GM23338 (cell line): ENCODE measurements around the gene YPEL5. TPM values are rescaled to one million over a fixed set of nuclear protein-coding genes. Genes with fewer than 3 reads are reported as not detected.

Experiments used
- ATAC-seq: fragments of 200-7000 bp; cut with Tn5 transposase; 3 replicates; pipeline ENCODE4 v1.9.1; 2020
- DNase-seq: peaks from one replicate; pipeline ENCODE4 v3.0.0-alpha.2; 2015; ENCODE audit warnings: low spot score
- H2AFZ ChIP-seq: fragments of 200-600 bp; sonication (generic); 2 replicates; pipeline ENCODE4 v1.8.0; 2016; ENCODE audit warnings: antibody characterized with exemption, mild to moderate bottlenecking, moderate library complexity
- H3F3A ChIP-seq: fragments of 200-600 bp; sonication (generic); replicated peaks from 2 replicates; pipeline ENCODE4 v1.8.0; 2017; ENCODE audit warnings: antibody characterized with exemption, mixed run types, low read depth
- H3K27ac ChIP-seq: fragments of 200-600 bp; sonication (generic); 2 replicates; pipeline ENCODE4 v1.6.1; 2016; ENCODE audit warnings: low read depth
- H3K27me3 ChIP-seq: fragments of 200-600 bp; sonication (generic); 2 replicates; pipeline ENCODE4 v1.8.0; 2016; ENCODE audit warnings: mild to moderate bottlenecking, mixed run types, moderate library complexity; ENCODE audit not compliant: insufficient read depth
- H3K36me3 ChIP-seq: fragments of 200-600 bp; sonication (generic); 2 replicates; pipeline ENCODE4 v1.8.0; 2016; ENCODE audit warnings: mild to moderate bottlenecking; ENCODE audit not compliant: insufficient read depth
- H3K4me1 ChIP-seq: fragments of 200-600 bp; sonication (generic); 2 replicates; pipeline ENCODE4 v1.8.0; 2016; ENCODE audit warnings: mild to moderate bottlenecking, moderate library complexity; ENCODE audit not compliant: insufficient read depth
- H3K4me2 ChIP-seq: fragments of 200-600 bp; sonication (generic); 2 replicates; pipeline ENCODE4 v1.7.1; 2017; ENCODE audit warnings: mixed run types
- H3K4me3 ChIP-seq: fragments of 200-600 bp; sonication (generic); 2 replicates; pipeline ENCODE4 v1.6.1; 2016; ENCODE audit warnings: mixed run types
- H3K79me2 ChIP-seq: fragments of 200-600 bp; sonication (generic); replicated peaks from 2 replicates; pipeline ENCODE4 v1.8.0; 2017; ENCODE audit warnings: mild to moderate bottlenecking; ENCODE audit not compliant: insufficient read depth
- H3K9me2 ChIP-seq: fragments of 200-600 bp; sonication (generic); 2 replicates; pipeline ENCODE4 v1.8.0; 2017; ENCODE audit not compliant: insufficient read depth
- H4K20me1 ChIP-seq: fragments of 200-600 bp; sonication (generic); replicated peaks from 2 replicates; pipeline ENCODE4 v1.8.0; 2017; ENCODE audit warnings: mild to moderate bottlenecking; ENCODE audit not compliant: insufficient read depth
- H3K27ac Mint-ChIP-seq: 2 replicates; pipeline ENCODE4 v1.8.0; 2020; ENCODE audit warnings: inconsistent platforms, mild to moderate bottlenecking, moderate library complexity, mixed read lengths
- H3K27me3 Mint-ChIP-seq: 3 replicates; pipeline ENCODE4 v1.8.0; 2022; ENCODE audit warnings: low read depth, mild to moderate bottlenecking, moderate library complexity, mixed read lengths, inconsistent platforms; ENCODE audit not compliant: insufficient read depth, poor library complexity
- H3K36me3 Mint-ChIP-seq: 3 replicates; pipeline ENCODE4 v1.8.0; 2021; ENCODE audit warnings: low read depth, mild to moderate bottlenecking, inconsistent platforms, moderate library complexity, mixed read lengths
- H3K4me1 Mint-ChIP-seq: 3 replicates; pipeline ENCODE4 v1.8.0; 2020; ENCODE audit warnings: mild to moderate bottlenecking, inconsistent platforms, mixed read lengths
- H3K4me3 Mint-ChIP-seq: 3 replicates; pipeline ENCODE4 v1.8.0; 2021; ENCODE audit warnings: moderate library complexity, mild to moderate bottlenecking, inconsistent platforms, mixed read lengths
- H3K9me3 Mint-ChIP-seq: 3 replicates; pipeline ENCODE4 v1.8.0; 2020; ENCODE audit warnings: moderate library complexity, mild to moderate bottlenecking, inconsistent platforms, mixed read lengths
- CREB1 ChIP-seq: fragments of 250-450 bp; sonication (Bioruptor Pico); IDR thresholded peaks from 2 replicates; pipeline ENCODE4 v1.5.0; 2020; ENCODE audit warnings: low read depth, mild to moderate bottlenecking, moderate library complexity
- ETS1 ChIP-seq: IDR thresholded peaks from 2 replicates; pipeline ENCODE4 v1.6.1; 2016; ENCODE audit warnings: antibody characterized with exemption
- EZH2 ChIP-seq: fragments of 200-600 bp; sonication (generic); IDR thresholded peaks from one replicate; pipeline ENCODE4 v1.8.0; 2017; ENCODE audit warnings: antibody characterized with exemption, mild to moderate bottlenecking, low read depth; ENCODE audit not compliant: unreplicated experiment
- EZH2phosphoT487 ChIP-seq: fragments of 200-600 bp; sonication (generic); IDR thresholded peaks from one replicate; pipeline ENCODE4 v1.8.1; 2018; ENCODE audit warnings: antibody characterized with exemption; ENCODE audit not compliant: unreplicated experiment
- JUNB ChIP-seq: IDR thresholded peaks from one replicate; pipeline ENCODE4 v1.6.1; 2016; ENCODE audit warnings: antibody characterized with exemption; ENCODE audit not compliant: unreplicated experiment
- NANOG ChIP-seq: IDR thresholded peaks from 2 replicates; pipeline ENCODE4 v1.6.1; 2016; ENCODE audit warnings: antibody characterized with exemption, borderline replicate concordance
- POLR2AphosphoS5 ChIP-seq: IDR thresholded peaks from 2 replicates; pipeline ENCODE4 v1.6.1; 2016; ENCODE audit warnings: antibody characterized with exemption, low read depth
- REST ChIP-seq: IDR thresholded peaks from one replicate; pipeline ENCODE4 v1.6.1; 2018; ENCODE audit warnings: antibody characterized with exemption; ENCODE audit not compliant: unreplicated experiment
- STAT1 ChIP-seq: IDR thresholded peaks from one replicate; pipeline ENCODE4 v1.6.1; 2016; ENCODE audit warnings: antibody characterized with exemption; ENCODE audit not compliant: unreplicated experiment
- ZNF114 ChIP-seq: fragments of 250-450 bp; sonication (Bioruptor Pico); IDR thresholded peaks from 2 replicates; pipeline ENCODE4 v1.5.0; 2020; ENCODE audit warnings: mild to moderate bottlenecking, moderate library complexity
- ZNF331 ChIP-seq: fragments of 250-450 bp; sonication (Bioruptor Pico); IDR thresholded peaks from 2 replicates; pipeline ENCODE4 v1.5.0; 2020; ENCODE audit warnings: low read depth, mild to moderate bottlenecking, moderate library complexity
- ZNF462 ChIP-seq: fragments of 250-450 bp; sonication (Bioruptor Pico); IDR thresholded peaks from 2 replicates; pipeline ENCODE4 v1.5.0; 2020; ENCODE audit warnings: mild to moderate bottlenecking, moderate library complexity
- polyA plus RNA-seq: library from polyadenylated mRNA; unstranded; fragments of >200 nt; fragmentation: Nextera tagmentation; extraction: Ambion mirVana; gene quantifications from 2 replicates; pipeline ENCODE4 v1.2.1, GENCODE V29; 2016
- total RNA-seq: library from RNA; depleted of rRNA; stranded (reverse); fragments of >200 nt; shearing (Covaris generic); gene quantifications from 2 replicates; pipeline ENCODE4 v1.2.3, GENCODE V29; 2014
- TF ChIP-seq, protein P1 (sequence below), 2 experiments: fragments of 200-600 bp in 1 of 2; sonication (generic) in 1 of 2; conservative IDR thresholded peaks; 2 replicates each; pipeline versions ENCODE4 v1.5.1 to v1.6.1; 2016 to 2017; ENCODE audit warnings: antibody characterized with exemption in 2 of 2, low read depth in 2 of 2, mild to moderate bottlenecking in 2 of 2, moderate library complexity in 1 of 2

YPEL5 gene
- total and polyA plus RNA-seq, 2 experiments from 2014 or later: 24.9 to 31.1 TPM

GRCh38 chr2:30159766-30160165, 13.0 kb downstream of the YPEL5 start:
- Mint-ChIP-seq H3K4me1 (peaks cover 12% of the 10 kb centered on the region; the same call in 2 of the 3 replicates), H3K36me3 (peaks cover 24% of the 10 kb centered on the region), H3K27ac (no peak overlapping the region), H3K27me3 (no peaks in the 10 kb centered on the region), H3K9me3 (no peaks in the 10 kb centered on the region; the same call in 2 of the 3 replicates), H3K4me3 (no peak overlapping the region)
- H3K27me3 ChIP-seq: no peaks in the 10 kb centered on the region
- no peak overlapping the region for H3K4me3 ChIP-seq
- DNase-seq (no peak), ATAC-seq (no peak)
- H3K9me2 ChIP-seq: no peaks in the 10 kb centered on the region
- no peak overlapping the region for H2AFZ ChIP-seq
- no peaks in the 10 kb centered on the region; the same call in 1 of the 2 replicates for H3K4me1 ChIP-seq
- no peaks in the 10 kb centered on the region for H4K20me1 ChIP-seq
- H3K4me2 ChIP-seq: no peak overlapping the region
- H3K79me2 ChIP-seq: no peaks in the 10 kb centered on the region; the same call in 1 of the 2 replicates
- no peak overlapping the region for H3K27ac ChIP-seq
- peaks cover 4% of the 10 kb centered on the region; the same call in 1 of the 2 replicates for H3K36me3 ChIP-seq
- TF ChIP-seq EZH2: no peak
- no peak for TF ChIP-seq REST
- TF ChIP-seq ZNF114 (CRISPR knock-in tag): no peak
- TF ChIP-seq ZNF462 (CRISPR knock-in tag): no peak
- TF ChIP-seq ETS1: no peak
- TF ChIP-seq JUNB: no peak
- no peak for TF ChIP-seq EZH2phosphoT487
- no peak for TF ChIP-seq POLR2AphosphoS5
- TF ChIP-seq, protein P1, sequence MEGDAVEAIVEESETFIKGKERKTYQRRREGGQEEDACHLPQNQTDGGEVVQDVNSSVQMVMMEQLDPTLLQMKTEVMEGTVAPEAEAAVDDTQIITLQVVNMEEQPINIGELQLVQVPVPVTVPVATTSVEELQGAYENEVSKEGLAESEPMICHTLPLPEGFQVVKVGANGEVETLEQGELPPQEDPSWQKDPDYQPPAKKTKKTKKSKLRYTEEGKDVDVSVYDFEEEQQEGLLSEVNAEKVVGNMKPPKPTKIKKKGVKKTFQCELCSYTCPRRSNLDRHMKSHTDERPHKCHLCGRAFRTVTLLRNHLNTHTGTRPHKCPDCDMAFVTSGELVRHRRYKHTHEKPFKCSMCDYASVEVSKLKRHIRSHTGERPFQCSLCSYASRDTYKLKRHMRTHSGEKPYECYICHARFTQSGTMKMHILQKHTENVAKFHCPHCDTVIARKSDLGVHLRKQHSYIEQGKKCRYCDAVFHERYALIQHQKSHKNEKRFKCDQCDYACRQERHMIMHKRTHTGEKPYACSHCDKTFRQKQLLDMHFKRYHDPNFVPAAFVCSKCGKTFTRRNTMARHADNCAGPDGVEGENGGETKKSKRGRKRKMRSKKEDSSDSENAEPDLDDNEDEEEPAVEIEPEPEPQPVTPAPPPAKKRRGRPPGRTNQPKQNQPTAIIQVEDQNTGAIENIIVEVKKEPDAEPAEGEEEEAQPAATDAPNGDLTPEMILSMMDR (conservative IDR thresholded peaks at IDR 0.05; ENCODE audit: low read depth in 2 of 2): no peak
- TF ChIP-seq CREB1: no peak
- TF ChIP-seq NANOG: no peak
- TF ChIP-seq STAT1: no peak
- TF ChIP-seq ZNF331 (CRISPR knock-in tag): no peak
- no peaks in the 10 kb centered on the region for H3F3A ChIP-seq
